ENCODE measurements around the gene PLA2G4A.

Gene PLA2G4A

DNA sequence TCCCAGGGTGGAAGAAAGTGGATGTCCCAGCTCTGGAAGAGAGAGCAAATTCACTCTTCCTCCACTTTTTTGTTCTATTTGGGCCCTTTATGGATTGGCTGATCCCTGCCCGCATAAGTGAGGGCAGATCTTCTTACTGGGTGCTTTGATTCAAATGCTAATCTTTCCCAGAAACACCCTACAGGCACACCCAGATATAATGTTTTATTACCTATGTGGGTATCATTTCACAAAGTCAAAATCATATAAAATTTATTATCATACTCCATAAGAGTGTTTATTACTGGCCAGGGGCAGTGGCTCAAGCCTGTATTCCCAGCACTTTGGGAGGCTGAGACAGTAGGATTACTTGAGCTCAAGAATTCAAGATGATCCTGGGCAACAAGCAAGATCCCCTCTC is 16.9 kb upstream of the PLA2G4A start:
- H3K9me3 ChIP-seq (ENCODE audit: severe bottlenecking): no peaks in the 10 kb centered on the region
- no peaks in the 10 kb centered on the region for H3K27me3 ChIP-seq (ENCODE audit: insufficient read depth, poor library complexity, severe bottlenecking)
- H3K4me3 ChIP-seq (ENCODE audit: severe bottlenecking): no peak overlapping the region
- H3K36me3 ChIP-seq (ENCODE audit: low read depth): no peaks in the 10 kb centered on the region
- DNase-seq (ENCODE audit: low spot score): no peak
- no peak for ATAC-seq (ENCODE audit: low read depth)
- no peaks in the 10 kb centered on the region for H3K4me1 ChIP-seq (ENCODE audit: insufficient read depth, poor library complexity, severe bottlenecking)
- TF ChIP-seq, protein P1, sequence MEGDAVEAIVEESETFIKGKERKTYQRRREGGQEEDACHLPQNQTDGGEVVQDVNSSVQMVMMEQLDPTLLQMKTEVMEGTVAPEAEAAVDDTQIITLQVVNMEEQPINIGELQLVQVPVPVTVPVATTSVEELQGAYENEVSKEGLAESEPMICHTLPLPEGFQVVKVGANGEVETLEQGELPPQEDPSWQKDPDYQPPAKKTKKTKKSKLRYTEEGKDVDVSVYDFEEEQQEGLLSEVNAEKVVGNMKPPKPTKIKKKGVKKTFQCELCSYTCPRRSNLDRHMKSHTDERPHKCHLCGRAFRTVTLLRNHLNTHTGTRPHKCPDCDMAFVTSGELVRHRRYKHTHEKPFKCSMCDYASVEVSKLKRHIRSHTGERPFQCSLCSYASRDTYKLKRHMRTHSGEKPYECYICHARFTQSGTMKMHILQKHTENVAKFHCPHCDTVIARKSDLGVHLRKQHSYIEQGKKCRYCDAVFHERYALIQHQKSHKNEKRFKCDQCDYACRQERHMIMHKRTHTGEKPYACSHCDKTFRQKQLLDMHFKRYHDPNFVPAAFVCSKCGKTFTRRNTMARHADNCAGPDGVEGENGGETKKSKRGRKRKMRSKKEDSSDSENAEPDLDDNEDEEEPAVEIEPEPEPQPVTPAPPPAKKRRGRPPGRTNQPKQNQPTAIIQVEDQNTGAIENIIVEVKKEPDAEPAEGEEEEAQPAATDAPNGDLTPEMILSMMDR (IDR thresholded peaks at IDR 0.05; ENCODE audit: poor library complexity, severe bottlenecking): no peak
- H3K27ac ChIP-seq (ENCODE audit: poor library complexity, severe bottlenecking): no peak overlapping the region

DNA sequence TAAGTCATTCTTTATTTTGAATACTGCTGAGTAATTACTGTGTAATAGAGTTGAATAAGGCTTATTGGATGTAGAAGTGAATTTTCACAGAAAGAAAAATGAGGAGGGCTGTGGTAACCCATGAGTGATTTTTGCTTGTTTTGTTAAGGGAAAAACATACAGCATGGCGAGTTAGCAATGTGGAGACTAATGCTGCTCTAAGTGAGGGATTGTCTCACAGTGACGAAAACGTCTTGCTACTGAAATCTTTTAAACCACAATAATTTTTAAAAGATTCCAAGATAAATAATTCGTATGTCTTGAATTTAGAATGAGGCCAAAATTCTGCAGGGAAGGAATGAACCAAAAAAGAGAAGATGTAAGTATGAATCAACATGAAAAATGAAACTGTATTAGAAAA is 16.2 kb upstream of the PLA2G4A start:
- TF ChIP-seq, protein P1 (IDR thresholded peaks at IDR 0.05; ENCODE audit: poor library complexity, severe bottlenecking): no peak
- H3K27me3 ChIP-seq (ENCODE audit: insufficient read depth, poor library complexity, severe bottlenecking): no peaks in the 10 kb centered on the region
- no peak for ATAC-seq (ENCODE audit: low read depth)
- no peak overlapping the region for H3K4me3 ChIP-seq (ENCODE audit: severe bottlenecking)
- H3K4me1 ChIP-seq (ENCODE audit: insufficient read depth, poor library complexity, severe bottlenecking): no peaks in the 10 kb centered on the region
- H3K36me3 ChIP-seq (ENCODE audit: low read depth): no peaks in the 10 kb centered on the region
- no peaks in the 10 kb centered on the region for H3K9me3 ChIP-seq (ENCODE audit: severe bottlenecking)
- no peak overlapping the region for H3K27ac ChIP-seq (ENCODE audit: poor library complexity, severe bottlenecking)
- DNase-seq (ENCODE audit: low spot score): no peak

GRCh38 chr1:186813420-186813819 is 15.3 kb upstream of the PLA2G4A start:
- ATAC-seq (ENCODE audit: low read depth) (peak; percentile 36; the same call in 1 of the 3 replicates), DNase-seq (ENCODE audit: low spot score) (no peak)
- no peak overlapping the region for H3K4me3 ChIP-seq (ENCODE audit: severe bottlenecking)
- no peaks in the 10 kb centered on the region for H3K36me3 ChIP-seq (ENCODE audit: low read depth)
- H3K27ac ChIP-seq (ENCODE audit: poor library complexity, severe bottlenecking): no peak overlapping the region
- no peaks in the 10 kb centered on the region for H3K9me3 ChIP-seq (ENCODE audit: severe bottlenecking)
- H3K27me3 ChIP-seq (ENCODE audit: insufficient read depth, poor library complexity, severe bottlenecking): no peaks in the 10 kb centered on the region
- H3K4me1 ChIP-seq (ENCODE audit: insufficient read depth, poor library complexity, severe bottlenecking): no peaks in the 10 kb centered on the region
- TF ChIP-seq, protein P1 (IDR thresholded peaks at IDR 0.05; ENCODE audit: poor library complexity, severe bottlenecking): no peak

DNA sequence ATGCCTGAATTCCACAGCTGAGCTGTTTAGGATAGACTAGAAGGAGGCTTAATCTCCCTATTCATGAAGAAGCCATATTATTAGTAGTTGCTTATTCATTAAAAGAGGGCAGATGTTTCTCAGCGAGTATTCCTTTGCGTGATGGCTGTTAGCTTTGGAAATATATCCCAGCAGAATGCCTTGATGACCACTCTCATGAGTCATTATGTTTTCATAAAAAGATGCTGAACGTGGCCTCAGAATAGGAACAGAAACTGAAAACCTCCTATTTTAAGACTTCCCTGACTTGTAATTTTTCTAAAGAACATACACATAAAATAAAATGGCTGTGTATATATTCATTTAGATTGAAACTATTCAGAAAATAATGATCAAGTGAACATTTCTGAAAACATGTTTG is 9.6 kb upstream of the PLA2G4A start:
- Histone ChIP-seq H3K36me3 (ENCODE audit: low read depth) (no peaks in the 10 kb centered on the region), H3K9me3 (ENCODE audit: severe bottlenecking) (no peaks in the 10 kb centered on the region), H3K27ac (ENCODE audit: poor library complexity, severe bottlenecking) (no peak overlapping the region), H3K4me1 (ENCODE audit: insufficient read depth, poor library complexity, severe bottlenecking) (no peaks in the 10 kb centered on the region), H3K27me3 (ENCODE audit: insufficient read depth, poor library complexity, severe bottlenecking) (no peaks in the 10 kb centered on the region), H3K4me3 (ENCODE audit: severe bottlenecking) (no peak overlapping the region)
- TF ChIP-seq, protein P1 (IDR thresholded peaks at IDR 0.05; ENCODE audit: poor library complexity, severe bottlenecking): no peak
- DNase-seq (ENCODE audit: low spot score) (no peak), ATAC-seq (ENCODE audit: low read depth) (no peak)

- H3K4me3 ChIP-seq (ENCODE audit: severe bottlenecking): no peak overlapping the region
- no peak for DNase-seq (ENCODE audit: low spot score)
- H3K27ac ChIP-seq (ENCODE audit: poor library complexity, severe bottlenecking): no peak overlapping the region
- H3K36me3 ChIP-seq (ENCODE audit: low read depth): no peaks in the 10 kb centered on the region
- no peaks in the 10 kb centered on the region for H3K9me3 ChIP-seq (ENCODE audit: severe bottlenecking)
- no peaks in the 10 kb centered on the region for H3K27me3 ChIP-seq (ENCODE audit: insufficient read depth, poor library complexity, severe bottlenecking)
- H3K4me1 ChIP-seq (ENCODE audit: insufficient read depth, poor library complexity, severe bottlenecking): no peaks in the 10 kb centered on the region
- TF ChIP-seq, protein P1 (IDR thresholded peaks at IDR 0.05; ENCODE audit: poor library complexity, severe bottlenecking): no peak
- no peak for ATAC-seq (ENCODE audit: low read depth)
These were observed 9.2 kb upstream of the PLA2G4A start for GRCh38 chr1:186819563-186819962.
